Keratinocyte (primary cell): ENCODE results near the gene EID2B. TPM values are rescaled to one million over a fixed set of nuclear protein-coding genes. Genes with fewer than 3 reads are reported as not detected.

ENCODE experiments used
- DNase-seq: peaks from one replicate; pipeline ENCODE4 v3.0.0-alpha.2; 2011; ENCODE audit warnings: low read depth, missing footprints, low spot score
- FAIRE-seq: peaks from 2 replicates; lab custom pipeline; 2011; peaks lifted over from hg19 to GRCh38; lab: Jason Lieb, UNC
- H2AFZ ChIP-seq: 2 replicates; pipeline ENCODE4 v1.6.0; 2012; ENCODE audit warnings: low read length, control low read depth, inconsistent platforms; ENCODE audit not compliant: control insufficient read depth
- H3K27ac ChIP-seq: 2 replicates; pipeline ENCODE4 v1.5.1; 2011; ENCODE audit warnings: low read length; ENCODE audit not compliant: control insufficient read depth, insufficient read depth
- H3K27me3 ChIP-seq: 3 replicates; pipeline ENCODE4 v1.6.0; 2011; ENCODE audit warnings: low read length; ENCODE audit not compliant: control insufficient read depth, insufficient read depth; ENCODE audit errors: extremely low read depth
- H3K36me3 ChIP-seq, 2 experiments: 2 replicates in 1 of 2; 3 replicates in 1 of 2; pipeline ENCODE4 v1.5.1; 2011; ENCODE audit warnings: low read length in 2 of 2, mild to moderate bottlenecking in 1 of 2; ENCODE audit not compliant: control insufficient read depth in 2 of 2, insufficient read depth in 2 of 2; ENCODE audit errors: extremely low read depth in 1 of 2
- H3K4me1 ChIP-seq: 3 replicates; pipeline ENCODE4 v1.5.1; 2011; ENCODE audit warnings: low read length; ENCODE audit not compliant: control insufficient read depth, insufficient read depth; ENCODE audit errors: extremely low read depth
- H3K4me2 ChIP-seq: 3 replicates; pipeline ENCODE4 v1.6.0; 2011; ENCODE audit warnings: low read depth, low read length; ENCODE audit not compliant: control insufficient read depth, insufficient read depth; ENCODE audit errors: extremely low read depth
- H3K4me3 ChIP-seq, 3 experiments: fragments of 200-600 bp in 1 of 3; sonication (generic) in 1 of 3; 2 replicates in 2 of 3; 3 replicates in 1 of 3; pipeline ENCODE4 v1.5.1; 2011 to 2016; ENCODE audit warnings: low read length in 3 of 3, mild to moderate bottlenecking in 3 of 3, control low read depth in 2 of 3, inconsistent platforms in 1 of 3, low read depth in 1 of 3, mixed read lengths in 1 of 3, mixed run types in 1 of 3, moderate library complexity in 1 of 3; ENCODE audit not compliant: control insufficient read depth in 2 of 3, insufficient read depth in 2 of 3; ENCODE audit errors: extremely low read depth in 1 of 3
- H3K79me2 ChIP-seq: 2 replicates; pipeline ENCODE4 v1.6.0; 2012; ENCODE audit warnings: low read length; ENCODE audit not compliant: control insufficient read depth, insufficient read depth
- H3K9ac ChIP-seq: 3 replicates; pipeline ENCODE4 v1.6.0; 2011; ENCODE audit warnings: low read length; ENCODE audit not compliant: control insufficient read depth, insufficient read depth; ENCODE audit errors: extremely low read depth
- H3K9me1 ChIP-seq: 3 replicates; pipeline ENCODE4 v1.6.0; 2011; ENCODE audit warnings: low read length; ENCODE audit not compliant: control insufficient read depth, insufficient read depth; ENCODE audit errors: extremely low read depth
- H3K9me3 ChIP-seq: 2 replicates; pipeline ENCODE4 v1.5.1; 2012; ENCODE audit warnings: low read depth, low read length; ENCODE audit not compliant: control insufficient read depth
- H4K20me1 ChIP-seq: 3 replicates; pipeline ENCODE4 v1.6.0; 2011; ENCODE audit warnings: low read length; ENCODE audit not compliant: control insufficient read depth, insufficient read depth; ENCODE audit errors: extremely low read depth
- EZH2 ChIP-seq: IDR thresholded peaks from one replicate; pipeline ENCODE4 v1.6.1; 2012; ENCODE audit warnings: inconsistent platforms, mild to moderate bottlenecking, low read length, moderate library complexity
- dilution Hi-C: fragments of 300-500 bp; cut with MboI; formaldehyde crosslinking; loops from one replicate; pipeline ENCODE4 v1.7.0; 2020; ENCODE audit warnings: low sequenced_read_pairs; ENCODE audit not compliant: extremely low pct_ligation_motif_present
- polyA plus RNA-seq, 5 experiments: library from polyadenylated mRNA; depleted of rRNA in 3 of 5; stranded (reverse) in 3 of 5; stranded (forward) in 1 of 5; unstranded in 1 of 5; fragments of >200 nt; gene quantifications; 1 replicate in 1 of 5; 2 replicates in 3 of 5; 3 replicates in 1 of 5; pipeline versions ENCODE4 v1.2.1 to v1.2.3, GENCODE V29; 2011 to 2012; ENCODE audit warnings: missing spikeins in 2 of 5, low read depth in 1 of 5, low replicate concordance in 1 of 5
- TF ChIP-seq, protein P1 (sequence below), 3 experiments: IDR thresholded peaks in 1 of 3; conservative IDR thresholded peaks in 1 of 3; optimal IDR thresholded peaks in 1 of 3; 2 replicates in 2 of 3; 3 replicates in 1 of 3; pipeline versions ENCODE3 to v1.5.1; 2011; ENCODE audit warnings: low read length in 3 of 3, mild to moderate bottlenecking in 3 of 3, moderate library complexity in 2 of 3, control low read depth in 1 of 3, inconsistent platforms in 1 of 3; ENCODE audit not compliant: insufficient read depth in 2 of 3; ENCODE audit errors: extremely low read depth in 1 of 3

Gene EID2B
- polyA plus RNA-seq, 1 donor (not counting 4 experiments of a cell fraction or from before 2014, with no cell fraction given): 1.1 TPM

DNA sequence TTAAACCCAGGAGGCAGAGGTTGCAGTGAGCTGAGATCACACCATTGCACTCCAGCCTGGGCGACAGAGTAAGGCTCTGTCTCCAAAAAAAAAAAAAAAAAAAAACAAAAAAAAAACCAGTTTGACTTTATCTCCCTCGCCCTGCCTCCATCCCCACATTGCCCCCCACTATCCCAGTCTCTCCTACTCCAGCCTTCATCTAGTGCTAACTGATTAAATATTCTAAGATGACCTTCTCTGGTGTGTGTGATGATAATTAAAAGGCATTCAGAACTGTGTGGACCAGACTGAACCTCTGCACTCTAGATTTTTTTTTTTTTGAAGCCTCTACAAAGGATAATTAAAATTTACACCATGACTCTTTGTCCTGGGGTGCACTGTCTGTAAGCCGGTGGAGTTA, 39.9 kb downstream of the EID2B start:
- Histone ChIP-seq H3K9me3 (no peaks in the 10 kb centered on the region), H3K36me3 (peaks cover 19 to 29% of the 10 kb centered on the region in 2 experiments)

DNA sequence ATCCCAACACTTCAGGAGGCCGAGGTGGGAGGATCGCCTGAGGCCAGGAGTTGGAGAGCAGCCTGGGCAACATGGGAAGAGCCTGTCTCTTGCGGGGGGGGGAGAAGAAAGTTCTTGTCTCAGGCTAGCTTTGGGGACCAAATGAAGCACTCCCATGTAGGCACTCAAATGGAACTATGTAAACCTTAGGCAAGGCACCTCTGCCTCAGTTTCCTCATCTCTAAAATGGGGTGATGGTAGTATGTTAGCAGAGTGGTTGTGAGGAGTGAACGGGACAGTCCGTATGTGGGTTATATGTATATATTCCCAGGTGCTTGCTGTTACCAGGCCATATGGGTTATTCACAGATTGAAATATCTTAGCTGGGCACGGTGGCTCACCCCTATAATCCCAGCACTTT, 40.4 kb downstream of the EID2B start:
- Histone ChIP-seq H3K9me3 (no peaks in the 10 kb centered on the region), H4K20me1 (no peaks in the 10 kb centered on the region), H3K9me1 (no peaks in the 10 kb centered on the region), H3K79me2 (no peaks in the 10 kb centered on the region), H3K4me2 (no peak overlapping the region), H3K27ac (no peak overlapping the region), H3K4me3 (no peak overlapping the region), H2AFZ (no peak overlapping the region), H3K36me3 (peaks cover 19 to 29% of the 10 kb centered on the region in 2 experiments), H3K27me3 (peaks cover under 1% of the 10 kb centered on the region), H3K4me1 (peaks cover 5% of the 10 kb centered on the region), H3K9ac (no peak overlapping the region)
- FAIRE-seq (no peak), DNase-seq (no peak)
- dilution Hi-C loops: no loop called here
- TF ChIP-seq EZH2: no peak
- TF ChIP-seq, protein P1, sequence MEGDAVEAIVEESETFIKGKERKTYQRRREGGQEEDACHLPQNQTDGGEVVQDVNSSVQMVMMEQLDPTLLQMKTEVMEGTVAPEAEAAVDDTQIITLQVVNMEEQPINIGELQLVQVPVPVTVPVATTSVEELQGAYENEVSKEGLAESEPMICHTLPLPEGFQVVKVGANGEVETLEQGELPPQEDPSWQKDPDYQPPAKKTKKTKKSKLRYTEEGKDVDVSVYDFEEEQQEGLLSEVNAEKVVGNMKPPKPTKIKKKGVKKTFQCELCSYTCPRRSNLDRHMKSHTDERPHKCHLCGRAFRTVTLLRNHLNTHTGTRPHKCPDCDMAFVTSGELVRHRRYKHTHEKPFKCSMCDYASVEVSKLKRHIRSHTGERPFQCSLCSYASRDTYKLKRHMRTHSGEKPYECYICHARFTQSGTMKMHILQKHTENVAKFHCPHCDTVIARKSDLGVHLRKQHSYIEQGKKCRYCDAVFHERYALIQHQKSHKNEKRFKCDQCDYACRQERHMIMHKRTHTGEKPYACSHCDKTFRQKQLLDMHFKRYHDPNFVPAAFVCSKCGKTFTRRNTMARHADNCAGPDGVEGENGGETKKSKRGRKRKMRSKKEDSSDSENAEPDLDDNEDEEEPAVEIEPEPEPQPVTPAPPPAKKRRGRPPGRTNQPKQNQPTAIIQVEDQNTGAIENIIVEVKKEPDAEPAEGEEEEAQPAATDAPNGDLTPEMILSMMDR (optimal IDR thresholded peaks at IDR 0.05 in 1 of 3, IDR thresholded peaks at IDR 0.05 in 1 of 3, conservative IDR thresholded peaks at IDR 0.05 in 1 of 3; ENCODE audit: extremely low read depth in 1 of 3, insufficient read depth in 2 of 3, low read length in 3 of 3): no peak

More for the DNA sequence above, 39.9 kb downstream of the EID2B start:
- TF ChIP-seq, protein P1 (optimal IDR thresholded peaks at IDR 0.05 in 1 of 3, IDR thresholded peaks at IDR 0.05 in 1 of 3, conservative IDR thresholded peaks at IDR 0.05 in 1 of 3; ENCODE audit: extremely low read depth in 1 of 3, insufficient read depth in 2 of 3, low read length in 3 of 3): no peak
- no peak for TF ChIP-seq EZH2
- Histone ChIP-seq H3K27me3 (peaks cover 6% of the 10 kb centered on the region), H3K9me1 (no peaks in the 10 kb centered on the region), H3K4me1 (peaks cover 5% of the 10 kb centered on the region), H4K20me1 (no peaks in the 10 kb centered on the region), H3K4me3 (no peak overlapping the region), H3K79me2 (no peaks in the 10 kb centered on the region), H2AFZ (no peak overlapping the region), H3K27ac (no peak overlapping the region), H3K9ac (no peak overlapping the region), H3K4me2 (no peak overlapping the region)
- dilution Hi-C loops: no loop called here
- DNase-seq (no peak), FAIRE-seq (no peak)
